Fibroblast of villous mesenchyme (primary cell): Measurements from ENCODE around the gene RAMACL. TPM values are rescaled to one million over a fixed set of nuclear protein-coding genes. Genes with fewer than 3 reads are reported as not detected.
"Not testable (repeated sequence)": the region's sequence is repeated elsewhere in the genome, so short reads cannot be mapped to it uniquely, and the experiment has no call there.

ENCODE experiments used
- DNase-seq: peaks from one replicate; pipeline ENCODE4 v3.0.0-alpha.2; 2010; ENCODE audit warnings: low read depth
- H3K4me3 ChIP-seq: 2 replicates; pipeline ENCODE4 v1.5.1; 2011; ENCODE audit warnings: low read depth, mild to moderate bottlenecking, low read length
- CTCF ChIP-seq: IDR thresholded peaks from 2 replicates; pipeline ENCODE4 v1.5.1; 2012; ENCODE audit warnings: low read depth, mild to moderate bottlenecking, low read length; ENCODE audit not compliant: insufficient read depth
- total RNA-seq: library from RNA; depleted of rRNA; stranded (reverse); fragments of >200 nt; gene quantifications from 2 replicates; pipeline ENCODE4 v1.2.3, GENCODE V29; 2012

Gene RAMACL
- total RNA-seq, 1 donor, result 0.43 TPM

DNA sequence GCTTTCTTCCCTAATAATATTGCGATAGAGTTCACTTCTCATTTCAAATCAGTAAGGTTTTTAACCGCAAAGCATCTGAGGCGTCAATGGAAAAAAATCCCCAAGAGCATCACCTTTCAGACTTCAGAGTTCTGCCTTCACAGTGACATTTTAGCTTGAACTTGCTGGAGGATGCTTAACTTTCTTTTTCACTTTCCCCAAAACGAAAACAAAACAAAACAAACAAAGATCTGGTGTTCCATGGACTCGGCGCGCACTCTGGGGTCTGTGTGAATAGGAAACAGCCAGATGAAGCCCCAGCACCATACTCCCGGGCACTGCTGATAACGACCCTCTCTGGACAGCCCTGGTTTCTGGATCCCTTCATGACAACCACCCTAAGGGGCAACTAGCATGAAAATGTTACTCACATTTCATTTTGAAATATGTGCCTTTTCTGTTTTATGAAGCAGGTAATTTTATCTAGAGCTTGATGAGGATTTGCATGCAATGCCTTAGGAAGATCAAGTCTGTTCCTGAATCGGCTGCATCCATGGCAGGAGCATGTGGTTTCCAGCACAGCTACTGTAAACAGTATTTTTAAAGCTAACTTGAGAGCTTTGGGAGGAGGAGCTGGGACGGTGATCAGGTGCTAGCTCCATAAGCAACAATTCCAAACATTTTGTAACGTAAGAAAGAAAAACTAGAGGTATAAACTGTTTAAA, 44.5 kb downstream of the RAMACL start:
- TF ChIP-seq CTCF, result no peak
- no peak overlapping the region for H3K4me3 ChIP-seq
- no peak for DNase-seq

DNA sequence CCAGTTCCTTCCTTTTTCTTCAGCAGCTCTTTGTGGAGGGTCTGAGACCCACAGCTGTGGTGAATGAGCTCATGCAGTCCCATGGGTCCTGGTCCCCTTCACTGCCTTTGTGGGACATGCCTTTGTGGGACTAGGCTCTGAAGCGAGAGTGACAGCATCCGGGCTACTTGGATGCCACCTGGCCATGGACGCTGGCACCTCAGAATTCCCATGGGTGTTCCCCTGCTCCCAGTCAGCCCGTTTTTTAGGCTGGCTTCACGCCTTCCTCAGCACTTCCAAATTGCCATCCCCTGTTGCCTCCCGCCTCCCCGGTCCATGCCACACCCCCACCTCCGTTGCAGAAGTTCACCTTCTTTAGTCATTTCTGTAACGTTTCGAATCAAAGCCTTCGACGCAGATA, 45.1 kb downstream of the RAMACL start:
- no peak for TF ChIP-seq CTCF
- H3K4me3 ChIP-seq, result no peak overlapping the region
- no peak for DNase-seq

DNA sequence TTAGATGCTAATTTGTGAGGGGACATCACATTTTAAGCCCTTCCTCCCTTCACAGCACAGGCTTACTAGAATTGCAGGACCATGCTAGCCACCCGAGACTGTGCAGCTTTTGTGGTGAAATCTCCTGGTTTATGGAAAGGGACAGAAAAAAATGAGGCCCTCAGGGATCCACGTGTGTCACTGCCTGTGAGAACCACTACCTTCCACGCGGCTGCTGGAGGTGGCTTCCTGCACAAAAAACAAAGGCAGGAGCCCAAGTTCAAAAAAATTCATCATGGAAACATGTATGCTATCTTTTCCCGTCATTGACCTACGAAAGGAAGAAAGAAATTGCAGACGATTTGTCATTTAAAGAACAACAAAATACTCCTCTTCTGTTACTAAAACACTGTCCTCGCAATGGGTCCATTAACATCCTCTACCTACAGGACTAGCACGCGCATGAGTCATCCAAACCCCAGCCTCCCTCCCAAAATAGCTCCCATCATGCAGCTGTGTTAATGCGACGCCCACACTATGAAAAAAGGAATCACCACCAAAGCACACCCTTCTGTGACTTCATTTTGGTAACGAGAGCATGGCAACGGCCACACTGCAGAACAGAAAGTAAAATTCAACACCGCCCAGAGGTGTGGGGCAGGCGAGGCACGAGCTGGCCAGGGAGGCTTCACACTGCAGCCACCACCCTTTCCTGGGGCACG, 45.7 kb downstream of the RAMACL start:
- TF ChIP-seq CTCF, result no peak
- DNase-seq, result no peak
- no peak overlapping the region for H3K4me3 ChIP-seq

DNA sequence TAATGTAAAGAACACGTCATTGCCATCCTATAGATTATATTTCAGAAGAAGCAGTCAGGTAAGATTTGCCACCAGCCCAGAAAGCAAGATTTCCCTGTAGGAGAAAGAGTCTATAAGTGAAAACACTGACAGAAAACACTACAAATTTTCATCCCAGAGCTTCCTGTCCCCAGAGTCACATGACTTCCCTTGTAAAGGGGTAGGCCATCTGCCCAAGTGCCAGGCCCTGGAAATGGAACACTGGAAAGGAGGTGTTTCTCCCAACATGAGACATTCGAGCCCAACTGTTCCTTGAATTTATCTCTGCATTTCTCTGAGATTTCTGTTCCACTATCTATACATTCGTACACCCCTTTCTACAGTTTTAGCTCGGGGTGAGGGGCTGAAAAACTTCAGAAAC, 46.9 kb downstream of the RAMACL start:
- no peak overlapping the region for H3K4me3 ChIP-seq
- DNase-seq, result no peak
- TF ChIP-seq CTCF, result no peak

- not testable (repeated sequence) for H3K4me3 ChIP-seq, DNase-seq
Observed at GRCh38 chr6:166539011-166539385, 47.5 kb downstream of the RAMACL start.

GRCh38 chr6:166538297-166539010, 48.0 kb downstream of the RAMACL start:
- TF ChIP-seq CTCF, result no peak
- H3K4me3 ChIP-seq, result no peak overlapping the region
- DNase-seq, result no peak

DNA sequence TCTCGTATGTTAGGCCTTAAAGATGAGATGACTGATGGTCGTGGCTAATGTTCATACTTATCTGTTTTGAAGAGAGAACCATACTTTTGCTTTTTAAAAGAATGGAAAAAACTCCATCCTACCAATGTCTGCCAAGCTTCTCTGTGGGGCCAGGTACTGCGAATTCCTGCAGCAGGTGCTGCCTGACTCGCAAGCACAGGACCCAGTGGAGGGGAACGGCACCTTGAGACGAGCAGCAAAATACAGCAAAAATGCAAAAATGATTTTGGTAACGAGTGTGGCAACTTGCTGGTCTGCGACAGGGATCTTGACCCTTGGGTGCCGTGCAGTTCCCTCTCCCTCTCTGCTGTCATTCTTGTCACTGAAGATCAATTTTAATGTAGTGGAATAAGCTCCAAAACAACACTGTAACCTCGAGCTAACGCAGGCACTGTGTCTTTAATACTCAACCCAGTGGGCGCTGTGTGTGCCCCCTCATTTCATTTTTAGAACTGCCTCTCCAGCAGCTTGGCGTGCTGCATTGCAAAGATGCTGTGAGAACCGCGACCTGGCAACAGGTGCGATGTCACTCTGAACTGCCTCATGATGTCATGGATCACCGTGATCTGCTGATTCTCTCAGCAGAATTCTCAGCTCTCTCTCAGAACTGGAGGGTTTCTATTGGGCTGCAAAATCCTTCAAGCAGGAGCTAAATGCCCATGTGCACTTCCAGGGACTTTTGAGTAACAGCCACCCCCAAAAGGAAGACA, 51.6 kb downstream of the RAMACL start:
- DNase-seq, result no peak
- no peak for TF ChIP-seq CTCF
- no peak overlapping the region for H3K4me3 ChIP-seq
